Measurements from ENCODE around the gene TMEM225B.

DNA sequence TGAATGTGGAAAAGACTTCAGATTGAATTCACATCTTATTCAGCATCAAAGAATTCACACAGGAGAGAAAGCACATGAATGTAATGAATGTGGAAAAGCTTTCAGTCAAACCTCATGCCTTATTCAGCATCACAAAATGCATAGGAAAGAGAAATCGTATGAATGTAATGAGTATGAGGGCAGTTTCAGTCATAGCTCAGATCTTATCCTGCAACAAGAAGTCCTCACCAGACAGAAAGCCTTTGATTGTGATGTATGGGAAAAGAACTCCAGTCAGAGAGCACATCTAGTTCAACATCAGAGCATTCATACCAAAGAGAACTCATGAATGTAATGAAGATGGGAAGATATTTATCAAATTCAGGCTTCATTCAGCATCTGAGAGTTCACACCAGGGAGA, 24.8 kb upstream of the TMEM225B start:
- TF ChIP-seq, protein P1, sequence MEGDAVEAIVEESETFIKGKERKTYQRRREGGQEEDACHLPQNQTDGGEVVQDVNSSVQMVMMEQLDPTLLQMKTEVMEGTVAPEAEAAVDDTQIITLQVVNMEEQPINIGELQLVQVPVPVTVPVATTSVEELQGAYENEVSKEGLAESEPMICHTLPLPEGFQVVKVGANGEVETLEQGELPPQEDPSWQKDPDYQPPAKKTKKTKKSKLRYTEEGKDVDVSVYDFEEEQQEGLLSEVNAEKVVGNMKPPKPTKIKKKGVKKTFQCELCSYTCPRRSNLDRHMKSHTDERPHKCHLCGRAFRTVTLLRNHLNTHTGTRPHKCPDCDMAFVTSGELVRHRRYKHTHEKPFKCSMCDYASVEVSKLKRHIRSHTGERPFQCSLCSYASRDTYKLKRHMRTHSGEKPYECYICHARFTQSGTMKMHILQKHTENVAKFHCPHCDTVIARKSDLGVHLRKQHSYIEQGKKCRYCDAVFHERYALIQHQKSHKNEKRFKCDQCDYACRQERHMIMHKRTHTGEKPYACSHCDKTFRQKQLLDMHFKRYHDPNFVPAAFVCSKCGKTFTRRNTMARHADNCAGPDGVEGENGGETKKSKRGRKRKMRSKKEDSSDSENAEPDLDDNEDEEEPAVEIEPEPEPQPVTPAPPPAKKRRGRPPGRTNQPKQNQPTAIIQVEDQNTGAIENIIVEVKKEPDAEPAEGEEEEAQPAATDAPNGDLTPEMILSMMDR (IDR thresholded peaks at IDR 0.05) = no peak
- no peak for TF ChIP-seq POLR2A (IDR thresholded peaks at IDR 0.05)

Measured in uterus (tissue), 2 donors.